HG03196 (cell line): Measurements from ENCODE around the gene SLC16A10.
"Not testable (repeated sequence)": the region's sequence is repeated elsewhere in the genome, so short reads cannot be mapped to it uniquely, and the experiment has no call there.

ENCODE experiments used
- ATAC-seq: cut with Tn5 transposase; IDR thresholded peaks from one replicate; pipeline ENCODE4 v1.9.1; 2021; ENCODE audit not compliant: unreplicated experiment

Gene SLC16A10

GRCh38 chr6:111129013-111129412, 41.7 kb downstream of the SLC16A10 start:
- no peak for ATAC-seq

- not testable (repeated sequence) for ATAC-seq
Measured at GRCh38 chr6:111131018-111131417, 43.7 kb downstream of the SLC16A10 start.

- ATAC-seq = not testable (repeated sequence)
Measured at GRCh38 chr6:111132669-111133068, 45.4 kb downstream of the SLC16A10 start.

- ATAC-seq = not testable (repeated sequence)
Measured at GRCh38 chr6:111134236-111134869, 47.0 kb downstream of the SLC16A10 start.

GRCh38 chr6:111137489-111138093, 50.3 kb downstream of the SLC16A10 start:
- ATAC-seq = not testable (repeated sequence)

GRCh38 chr6:111147440-111147839, 60.1 kb downstream of the SLC16A10 start:
- ATAC-seq = no peak

GRCh38 chr6:111148110-111148509, 60.8 kb downstream of the SLC16A10 start:
- ATAC-seq = no peak

- ATAC-seq = no peak
Measured at GRCh38 chr6:111150577-111150976, 63.3 kb downstream of the SLC16A10 start.

GRCh38 chr6:111154981-111155380, 67.7 kb downstream of the SLC16A10 start:
- no peak for ATAC-seq

- ATAC-seq = no peak
Measured at GRCh38 chr6:111157412-111157811, 70.1 kb downstream of the SLC16A10 start.

- ATAC-seq = no peak
Measured at GRCh38 chr6:111159633-111160032, 72.3 kb downstream of the SLC16A10 start.

GRCh38 chr6:111161650-111162049, 74.3 kb downstream of the SLC16A10 start:
- ATAC-seq = no peak

- ATAC-seq = no peak
Measured at GRCh38 chr6:111162504-111162903, 75.2 kb downstream of the SLC16A10 start.

- peak; percentile 67 for ATAC-seq
Measured at GRCh38 chr6:111171577-111172400, 84.5 kb downstream of the SLC16A10 start.

- no peak for ATAC-seq
Measured at GRCh38 chr6:111172563-111172962, 85.3 kb downstream of the SLC16A10 start.

- ATAC-seq = no peak
Measured at GRCh38 chr6:111173341-111173740, 86.0 kb downstream of the SLC16A10 start.

GRCh38 chr6:111173946-111174345, 86.6 kb downstream of the SLC16A10 start:
- ATAC-seq = no peak

- no peak for ATAC-seq
Measured at GRCh38 chr6:111175109-111175508, 87.8 kb downstream of the SLC16A10 start.

GRCh38 chr6:111176038-111176759, 88.9 kb downstream of the SLC16A10 start:
- no peak for ATAC-seq

- ATAC-seq = no peak
Measured at GRCh38 chr6:111176760-111177099, 89.4 kb downstream of the SLC16A10 start.

GRCh38 chr6:111177131-111177530, 89.8 kb downstream of the SLC16A10 start:
- no peak for ATAC-seq
